NOMO-1 (cell line): ENCODE measurements around the gene STK32B.
"Not testable (repeated sequence)": the region's sequence is repeated elsewhere in the genome, so short reads cannot be mapped to it uniquely, and the experiment has no call there.

ENCODE experiments used
- DNase-seq, 2 experiments: peaks; one replicate each; lab custom pipeline; 2025; ENCODE audit not compliant: unreplicated experiment in 2 of 2; lab: John Stamatoyannopoulos, UW

The STK32B gene

DNA sequence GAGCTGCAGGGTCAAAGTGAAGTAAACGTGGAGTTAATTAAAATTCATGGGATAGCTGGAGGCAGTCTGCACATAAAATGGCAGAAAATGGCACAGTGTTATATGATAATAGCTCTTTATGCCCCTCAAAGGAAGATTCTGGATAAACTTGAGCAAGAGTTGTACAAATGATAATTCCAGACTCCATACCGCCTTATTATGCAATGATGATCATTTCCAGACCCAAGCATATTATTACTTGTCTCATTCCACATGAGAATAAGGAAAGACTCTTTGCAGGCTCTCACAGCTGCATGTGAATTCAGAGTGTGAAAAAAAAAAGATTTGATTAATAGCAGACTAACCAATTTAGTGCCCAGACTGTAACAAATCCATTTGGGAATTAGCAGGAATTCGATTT, 105.4 kb downstream of the STK32B start:
- DNase-seq: no peak

DNA sequence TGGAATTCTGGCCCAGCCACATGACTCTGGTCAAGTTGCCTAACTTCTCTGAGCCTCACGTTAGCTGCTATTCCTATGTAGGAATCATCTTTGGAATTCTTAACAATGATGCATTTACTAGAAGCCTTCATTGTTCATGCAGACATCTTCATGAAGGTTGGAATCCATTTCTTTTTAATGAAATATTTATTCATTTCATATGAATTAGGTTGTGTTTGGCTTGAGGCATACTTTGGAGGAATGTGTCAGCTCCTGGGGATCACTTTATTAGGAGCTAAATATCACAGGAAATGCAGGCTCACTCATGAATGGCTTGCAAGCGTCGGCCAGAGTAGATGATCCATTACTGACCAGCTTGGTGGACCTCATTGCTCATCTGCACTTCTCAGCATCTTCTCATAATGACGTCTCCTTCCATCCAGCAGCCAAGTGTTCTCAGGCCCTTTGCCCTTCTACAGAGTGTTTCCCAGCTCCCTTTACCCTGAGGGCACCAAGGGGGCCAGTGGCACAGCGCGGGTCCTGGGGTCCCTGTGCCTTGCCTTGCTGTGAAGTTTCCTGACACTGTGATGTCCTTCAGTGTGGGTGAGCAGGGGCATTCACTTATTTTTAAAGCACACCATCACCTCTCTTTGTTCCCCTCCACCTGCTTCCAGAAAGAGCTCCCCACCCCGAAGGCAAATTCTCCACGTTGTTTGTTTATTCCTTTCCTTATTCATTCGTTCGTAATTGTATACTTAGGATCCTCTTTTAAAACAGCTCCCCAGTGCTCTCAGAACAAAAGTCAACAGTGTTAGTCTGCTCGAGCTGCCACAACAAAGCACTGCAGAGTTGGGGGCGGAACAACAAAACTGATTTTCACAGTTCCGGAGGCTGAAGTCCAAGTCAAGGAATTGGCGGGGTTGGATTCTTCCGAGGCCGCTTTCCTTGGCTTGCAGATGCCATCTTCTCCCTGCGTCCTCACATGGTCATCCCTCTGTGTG, 106.8 kb downstream of the STK32B start:
- no peak for DNase-seq

DNA sequence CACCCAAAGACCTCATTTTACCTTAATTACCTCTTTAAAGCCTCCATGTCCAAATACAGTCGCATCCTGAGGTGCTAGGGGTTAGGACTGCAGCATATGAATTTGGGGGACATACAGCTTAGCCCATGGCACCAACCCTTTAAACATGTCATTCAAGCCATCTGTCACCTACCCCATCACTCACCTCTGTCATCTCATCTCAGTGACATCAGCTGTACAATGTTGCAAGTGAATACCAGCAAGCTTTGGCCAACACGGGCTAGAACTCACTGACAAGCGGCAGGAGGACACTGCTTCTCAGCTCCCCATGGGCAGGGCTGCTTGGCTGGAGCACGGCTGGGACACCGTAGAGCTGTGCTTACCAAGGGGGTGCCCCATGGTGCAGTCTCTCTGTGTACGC, 107.5 kb downstream of the STK32B start:
- DNase-seq: no peak

DNA sequence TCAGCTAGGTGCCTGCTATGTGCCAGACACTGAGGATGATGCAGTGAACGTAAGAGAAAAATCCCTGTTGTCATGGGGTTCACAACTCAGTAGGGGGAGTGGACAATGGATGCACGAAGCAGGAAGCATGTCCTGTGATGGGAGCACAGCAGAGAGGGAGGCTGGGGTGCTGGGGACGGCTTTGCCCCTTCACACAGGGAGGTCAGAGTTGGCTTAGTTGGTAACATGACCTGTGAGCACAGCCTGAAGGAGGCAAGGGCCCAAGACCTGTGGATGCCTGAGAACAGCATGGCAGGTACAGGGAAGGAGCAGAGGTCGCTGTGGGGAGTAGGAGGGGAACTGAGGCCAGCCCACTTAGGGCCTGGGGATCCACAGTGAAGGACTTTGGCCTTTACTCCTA, 109.4 kb downstream of the STK32B start:
- DNase-seq: no peak

DNA sequence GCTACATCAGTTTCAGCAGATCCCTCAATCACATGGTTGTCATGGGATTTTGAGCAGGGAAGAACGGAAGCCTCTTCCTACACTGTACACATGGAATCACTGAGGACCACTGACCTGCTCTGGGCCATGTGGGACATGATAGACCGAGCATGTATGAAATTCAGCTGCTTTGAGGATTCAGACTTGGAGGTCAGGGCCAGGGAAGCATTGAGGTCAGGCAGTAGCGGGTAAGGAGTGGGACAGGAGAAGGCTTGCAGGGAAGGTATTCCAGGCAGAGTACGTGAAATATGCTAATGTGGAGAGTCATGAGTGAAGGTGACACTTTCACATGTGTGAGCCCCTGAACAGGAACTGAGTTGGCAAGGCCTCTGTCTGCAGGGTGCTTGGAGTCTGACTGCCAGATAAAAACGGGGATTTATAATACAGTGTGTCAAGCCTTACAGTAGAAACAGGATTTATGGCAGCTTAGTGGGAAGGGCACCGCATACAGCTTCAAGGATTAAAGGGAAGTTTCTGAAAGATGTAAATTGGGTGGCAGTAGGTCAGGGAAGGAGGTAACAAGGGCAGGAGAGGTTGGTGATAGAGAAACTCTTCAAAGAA, 111.7 kb downstream of the STK32B start:
- DNase-seq: no peak

DNA sequence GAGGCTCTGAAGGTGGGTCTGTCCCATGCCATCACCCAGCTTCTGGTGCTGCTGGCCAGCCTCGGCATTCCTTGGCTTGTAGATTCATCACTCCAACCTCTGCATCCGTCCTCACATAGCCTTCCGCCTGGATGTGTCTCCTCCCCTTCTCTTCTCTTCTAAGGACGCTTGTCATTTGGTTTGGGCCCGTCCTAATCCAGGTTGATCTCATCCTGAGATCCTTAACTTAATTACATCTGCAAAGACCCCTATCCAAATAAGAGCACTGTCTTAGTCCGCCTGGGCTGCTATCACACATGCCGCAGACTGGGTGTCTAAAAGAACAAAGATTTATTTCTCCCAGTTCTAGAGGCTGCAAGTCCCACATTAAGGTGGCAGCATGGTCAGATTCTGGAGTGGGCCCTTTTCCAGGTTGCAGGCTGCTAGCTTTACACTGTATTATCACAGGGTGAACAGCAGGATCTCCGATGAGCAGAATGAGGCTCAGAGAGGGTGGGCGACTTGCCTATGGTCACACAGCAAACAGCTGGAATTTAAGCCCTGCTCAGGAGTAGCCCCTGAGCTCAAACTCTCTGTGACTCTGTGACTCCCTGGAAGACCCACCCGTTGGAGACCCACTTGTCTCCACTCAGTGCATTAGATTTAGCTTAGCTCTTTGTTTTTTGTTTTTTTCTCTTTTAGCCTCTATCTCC, 113.1 kb downstream of the STK32B start:
- no peak for DNase-seq

DNA sequence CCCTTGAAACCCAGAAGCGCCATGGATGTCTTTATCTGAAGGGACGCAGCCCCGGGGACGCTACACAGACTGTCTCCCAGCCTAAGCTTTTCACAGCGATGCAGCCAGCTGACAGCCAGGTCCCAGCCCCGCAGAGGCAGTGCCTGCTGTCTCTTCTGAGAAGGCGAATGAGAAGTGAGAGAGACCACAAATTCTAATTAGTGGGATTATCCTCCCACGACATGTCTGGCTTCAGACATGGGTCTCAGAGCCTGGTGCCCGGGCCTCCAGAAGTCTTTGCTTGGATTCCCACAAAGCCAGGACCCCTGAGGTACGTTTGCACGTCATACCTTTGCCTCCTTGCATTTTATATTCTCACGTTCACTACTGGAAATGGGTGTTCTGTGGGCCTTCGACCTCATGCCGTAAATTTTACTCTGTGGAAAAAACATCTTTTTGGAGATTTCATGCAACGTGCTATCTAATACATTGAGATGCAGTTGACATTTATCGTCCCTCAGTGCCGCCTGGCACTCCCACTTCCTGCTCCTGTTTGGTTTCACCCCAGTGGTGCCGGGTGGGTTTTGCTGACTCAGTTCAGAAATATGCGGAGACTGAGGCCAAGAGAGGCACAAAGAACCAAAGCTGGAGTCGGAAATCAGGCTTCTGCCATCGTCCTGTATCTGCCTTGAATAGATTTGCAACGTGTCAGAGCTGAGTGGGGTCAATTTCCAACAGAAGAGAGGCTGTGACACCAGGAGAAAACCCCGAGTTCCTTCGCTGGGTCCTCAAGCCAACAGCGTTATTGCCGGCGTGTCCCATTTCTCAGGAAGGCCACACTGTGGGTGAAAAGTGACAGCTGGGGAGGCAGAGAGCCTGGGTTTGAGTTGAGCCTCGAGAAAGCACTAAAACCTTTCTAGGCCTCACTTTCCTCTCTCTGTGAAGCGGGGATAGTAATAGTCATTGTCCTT, 114.4 kb downstream of the STK32B start:
- DNase-seq: no peak

DNA sequence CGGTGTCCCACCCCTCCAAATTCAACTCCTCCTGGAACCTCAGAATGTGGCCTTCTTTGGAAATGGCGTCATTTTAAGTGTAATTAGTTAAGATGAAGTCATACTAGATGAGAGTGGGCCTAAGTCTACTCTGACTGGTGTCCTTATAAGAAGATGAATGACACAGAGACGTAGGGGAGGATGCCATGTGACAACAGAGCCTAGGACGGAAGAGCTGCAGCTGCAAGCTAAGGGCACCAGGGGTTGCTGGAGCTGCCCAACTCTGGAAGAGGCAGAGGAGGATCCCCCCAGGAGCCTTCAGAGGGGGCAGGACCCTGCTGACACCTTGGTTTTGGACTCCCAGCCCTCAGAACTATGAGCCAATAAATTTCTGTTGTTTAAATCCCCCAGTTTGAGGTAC, 115.1 kb downstream of the STK32B start:
- DNase-seq: no peak

DNA sequence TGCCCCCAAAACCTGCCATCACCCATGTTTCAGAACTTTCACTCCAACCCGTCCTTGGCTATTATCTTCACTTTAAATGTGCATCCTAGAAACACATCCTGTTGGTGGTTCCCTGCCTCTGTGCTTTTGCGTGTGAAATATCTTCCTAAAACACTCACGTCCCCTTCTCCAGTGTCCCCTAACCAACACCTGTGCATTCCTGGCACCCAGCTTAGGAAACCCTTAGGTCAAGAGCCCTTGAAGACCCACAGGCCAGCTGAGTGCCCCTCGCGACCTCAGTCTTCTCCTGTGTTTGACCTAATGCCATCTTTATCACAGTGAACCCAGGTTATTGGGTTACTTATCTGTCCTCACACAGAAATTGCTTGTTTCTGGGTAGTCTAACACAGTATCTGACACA, 117.6 kb downstream of the STK32B start:
- no peak for DNase-seq

DNA sequence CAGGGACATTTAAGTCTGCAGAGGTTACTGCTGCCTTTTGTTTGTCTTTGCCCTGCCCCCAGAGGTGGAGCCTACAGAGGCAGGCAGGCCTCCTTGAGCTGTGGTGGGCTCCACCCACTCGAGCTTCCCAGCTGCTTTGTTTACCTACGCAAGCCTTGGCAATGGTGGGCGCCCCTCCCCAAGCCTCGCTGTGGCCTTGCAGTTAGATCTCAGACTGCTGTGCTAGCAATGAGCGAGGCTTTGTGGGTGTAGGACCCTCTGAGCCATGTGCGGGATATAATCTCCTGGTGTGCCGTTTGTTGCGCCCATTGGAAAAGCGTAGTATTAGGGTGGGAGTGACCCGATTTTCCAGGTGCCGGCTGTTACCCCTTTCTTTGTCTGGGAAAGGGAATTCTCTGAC, 124.6 kb downstream of the STK32B start:
- DNase-seq: not testable (repeated sequence)

DNA sequence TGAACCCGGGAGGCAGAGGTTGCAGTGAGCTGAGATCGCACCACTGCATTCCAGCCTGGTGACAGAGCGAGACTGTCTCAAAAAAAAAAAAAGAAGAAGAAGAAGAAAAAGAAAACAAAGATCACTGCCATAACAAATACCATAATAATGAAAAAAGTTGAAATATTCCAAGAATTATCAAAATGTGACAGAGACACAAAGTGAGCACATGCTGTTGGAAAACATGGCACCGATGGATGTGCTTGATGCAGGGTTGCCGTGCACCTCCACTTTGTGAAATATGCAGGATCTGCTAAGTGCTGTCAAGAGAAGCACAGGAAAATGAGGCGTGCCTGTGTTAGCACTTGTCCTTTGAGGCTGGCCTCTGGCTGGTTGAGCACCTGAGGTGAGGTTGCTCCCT, 133.3 kb downstream of the STK32B start:
- no peak for DNase-seq

DNA sequence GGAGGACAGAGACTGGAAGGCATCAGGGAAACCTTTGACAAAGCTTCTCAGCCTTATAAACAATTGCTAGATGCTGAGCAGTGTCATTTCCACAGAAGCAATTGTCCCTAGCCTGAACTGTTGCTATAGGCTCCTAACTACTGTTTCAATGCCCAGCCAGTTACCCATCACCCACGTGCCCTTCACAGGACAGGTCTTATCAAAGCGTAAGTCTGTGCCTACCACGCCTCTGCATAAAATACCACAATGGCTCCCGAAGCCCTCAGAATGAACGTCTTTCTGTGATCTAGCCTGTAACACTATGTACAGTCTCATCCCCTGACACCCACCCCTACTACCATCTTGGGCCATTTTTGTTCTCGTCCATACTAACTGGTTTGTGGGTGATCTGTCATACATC, 134.3 kb downstream of the STK32B start:
- no peak for DNase-seq

DNA sequence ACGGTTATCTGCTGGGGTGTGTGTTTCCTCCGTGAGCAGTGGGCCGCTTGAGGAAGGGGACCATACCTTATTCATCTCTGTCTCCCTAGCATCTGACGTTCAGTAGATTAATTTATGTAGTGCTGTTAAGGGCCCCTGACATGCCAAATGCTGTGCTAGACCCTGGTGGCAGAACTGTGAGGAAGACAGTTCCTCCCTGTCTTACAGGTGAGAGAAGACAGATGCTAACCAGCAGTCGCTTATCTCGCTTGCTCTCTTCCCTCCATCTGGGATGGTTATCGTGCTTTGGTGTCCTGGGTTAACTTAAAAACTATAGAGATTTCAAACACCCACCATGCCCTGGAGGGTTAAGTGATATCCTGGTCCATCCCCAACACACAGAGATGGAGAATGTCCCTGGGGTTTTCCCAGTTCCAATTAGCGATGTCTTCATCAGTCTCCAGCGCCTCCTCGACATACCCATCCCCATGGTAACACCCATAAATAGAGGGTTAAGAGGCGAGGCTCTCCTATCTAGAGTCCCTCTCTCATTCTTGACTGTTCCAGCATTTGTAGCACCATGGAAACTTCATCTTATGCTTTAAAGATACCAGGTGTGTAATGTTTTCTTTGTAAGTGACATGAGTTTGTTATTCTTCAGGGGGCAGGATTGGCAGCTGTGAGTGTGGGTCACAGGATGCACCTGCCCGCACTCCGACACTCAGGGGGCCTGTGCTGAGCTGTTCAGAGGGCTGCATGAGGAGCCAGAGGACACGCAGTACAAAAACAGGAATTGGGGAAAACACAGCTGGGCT, 135.2 kb downstream of the STK32B start:
- DNase-seq: no peak

DNA sequence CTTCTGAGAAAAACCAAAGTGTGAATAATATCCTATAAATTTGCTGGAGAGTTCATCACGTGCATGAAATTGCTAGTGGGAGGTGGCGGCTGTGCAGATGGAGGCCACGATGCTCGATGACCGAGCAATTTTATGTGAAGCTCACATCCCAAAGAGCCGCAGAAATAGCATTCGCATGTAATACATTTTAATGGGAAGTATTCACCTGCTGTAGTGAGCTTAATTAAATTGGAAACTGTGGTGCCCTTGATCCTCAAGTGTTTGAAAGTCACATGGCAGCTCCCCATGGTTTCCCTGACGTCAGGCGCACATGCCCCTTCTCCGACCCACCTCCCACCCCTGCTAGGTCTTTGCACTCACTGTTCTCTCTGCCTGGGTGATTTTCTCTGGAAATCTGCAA, 136.8 kb downstream of the STK32B start:
- DNase-seq: no peak

DNA sequence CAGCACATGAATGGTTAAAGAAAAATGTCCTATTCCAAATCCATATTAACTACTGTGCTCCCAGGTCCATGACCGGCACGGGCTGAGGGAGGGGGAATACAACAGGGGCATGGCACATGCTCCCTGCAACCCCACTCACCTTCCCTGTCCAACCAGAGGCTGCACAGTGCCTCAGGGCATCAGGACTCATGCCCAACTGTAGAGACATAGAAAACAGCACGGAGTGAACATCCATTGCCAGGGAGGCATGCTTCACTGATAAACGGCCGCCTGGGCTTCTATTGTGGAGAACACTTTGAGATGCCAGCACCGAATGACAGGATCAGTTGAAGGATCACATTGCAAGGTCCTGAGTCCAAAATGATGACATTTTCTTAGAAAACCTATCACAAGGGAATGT, 140.6 kb downstream of the STK32B start:
- DNase-seq: no peak

DNA sequence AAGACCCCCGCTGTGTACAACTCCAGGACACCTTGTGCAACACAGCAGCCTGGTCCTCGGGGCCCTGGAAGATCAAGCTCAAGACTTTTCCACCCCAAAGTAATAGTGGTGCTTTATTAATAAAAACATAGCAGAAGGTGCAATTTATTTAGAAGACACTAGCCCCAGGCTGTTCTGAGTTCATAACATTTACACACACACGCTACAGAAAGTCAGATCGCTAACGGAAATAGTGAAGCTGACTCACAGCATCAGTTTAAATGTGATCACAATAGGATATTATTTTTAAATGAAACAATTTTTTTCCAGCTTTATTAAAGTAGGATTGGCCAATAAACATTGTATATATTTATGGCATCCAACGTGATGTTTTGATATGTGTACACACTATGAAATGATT, 141.0 kb downstream of the STK32B start:
- DNase-seq: no peak

DNA sequence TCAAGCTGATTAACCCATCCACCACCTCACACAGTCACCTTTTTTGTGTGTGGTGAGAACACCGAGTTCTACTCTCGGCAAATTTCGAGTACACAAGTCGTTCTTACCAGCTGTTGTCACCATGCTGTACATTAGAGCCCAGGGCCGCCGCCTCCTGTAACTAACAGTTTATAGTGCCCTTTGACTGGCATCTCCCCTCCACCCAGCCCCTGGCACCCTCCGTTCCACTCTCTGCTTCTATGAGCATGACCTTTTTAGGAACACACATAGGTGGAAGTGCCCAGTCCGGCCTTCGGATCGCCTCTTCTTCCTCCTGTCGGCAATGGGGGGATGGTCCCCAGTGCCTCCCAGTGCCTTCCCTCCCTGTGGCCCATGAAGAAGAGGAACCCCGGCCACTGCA, 141.4 kb downstream of the STK32B start:
- no peak for DNase-seq

DNA sequence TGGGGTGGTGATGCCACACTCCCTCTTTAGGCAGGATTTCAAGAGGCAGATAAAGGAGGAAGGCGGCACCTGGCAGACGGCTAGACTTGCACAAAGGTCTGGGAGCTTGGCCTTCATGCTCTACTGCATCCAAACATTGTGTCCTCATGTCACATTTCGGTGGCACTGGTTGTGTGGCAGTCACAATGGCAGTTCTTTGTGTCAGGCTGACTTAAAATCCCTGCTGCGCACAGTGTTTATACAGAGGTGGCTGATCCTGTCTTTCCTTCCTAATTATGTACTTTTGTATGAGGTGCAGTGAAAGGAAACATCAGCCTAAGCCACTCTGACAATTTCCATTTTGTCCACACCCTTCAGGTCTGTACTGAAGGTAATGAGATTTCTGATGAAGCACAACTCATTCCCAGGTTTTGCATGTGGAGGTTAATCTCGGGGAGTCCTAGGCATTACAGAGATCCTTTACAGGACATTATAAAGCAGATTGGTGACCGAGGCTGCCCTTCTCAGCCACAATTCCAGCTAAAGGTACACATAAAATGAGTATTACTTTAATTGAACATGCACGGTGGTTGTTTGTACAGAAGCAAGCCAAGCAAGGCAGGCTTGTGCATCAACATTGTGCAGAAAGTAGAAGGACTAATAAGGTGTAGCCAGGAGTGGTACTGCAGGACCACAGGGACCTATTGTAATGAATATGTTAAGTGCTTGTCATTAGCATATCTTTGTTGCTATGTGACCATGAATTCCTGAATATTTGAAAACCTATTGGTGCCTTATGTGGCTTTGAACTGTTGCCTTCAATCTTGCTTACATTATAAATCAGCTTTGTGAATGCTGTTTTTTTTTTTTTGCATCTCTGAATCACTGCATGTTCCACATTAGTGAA, 147.6 kb downstream of the STK32B start:
- DNase-seq: no peak

DNA sequence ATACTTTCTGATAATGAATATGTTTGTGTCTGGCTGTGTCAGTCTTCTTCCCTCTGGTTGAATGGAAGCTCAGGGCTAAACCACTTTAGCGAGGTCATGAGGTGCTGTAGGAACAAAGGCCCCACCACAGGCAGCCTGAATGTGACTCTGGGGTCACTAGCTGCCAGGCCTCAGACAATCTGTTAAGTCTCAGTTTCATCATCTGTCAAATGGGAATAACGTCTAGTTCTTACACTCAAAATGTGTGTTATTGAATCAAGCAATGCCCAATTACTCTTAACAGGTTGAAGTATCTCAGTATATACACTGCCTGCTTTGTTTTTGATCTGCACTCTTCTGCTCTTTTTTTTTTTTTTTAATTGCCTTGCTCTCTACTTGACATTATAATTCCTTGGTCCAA, 148.6 kb downstream of the STK32B start:
- DNase-seq: no peak
